ENCODE data around the gene CRHR1.
A peak's percentile ranks its signal among the peaks of the same experiment; 100 is the strongest.
"Not testable (repeated sequence)": the region's sequence is repeated elsewhere in the genome, so short reads cannot be mapped to it uniquely, and the experiment has no call there.

The CRHR1 gene
- 0 to 0.09 (median 0) reads per million in 3 donors for total RNA-seq

DNA sequence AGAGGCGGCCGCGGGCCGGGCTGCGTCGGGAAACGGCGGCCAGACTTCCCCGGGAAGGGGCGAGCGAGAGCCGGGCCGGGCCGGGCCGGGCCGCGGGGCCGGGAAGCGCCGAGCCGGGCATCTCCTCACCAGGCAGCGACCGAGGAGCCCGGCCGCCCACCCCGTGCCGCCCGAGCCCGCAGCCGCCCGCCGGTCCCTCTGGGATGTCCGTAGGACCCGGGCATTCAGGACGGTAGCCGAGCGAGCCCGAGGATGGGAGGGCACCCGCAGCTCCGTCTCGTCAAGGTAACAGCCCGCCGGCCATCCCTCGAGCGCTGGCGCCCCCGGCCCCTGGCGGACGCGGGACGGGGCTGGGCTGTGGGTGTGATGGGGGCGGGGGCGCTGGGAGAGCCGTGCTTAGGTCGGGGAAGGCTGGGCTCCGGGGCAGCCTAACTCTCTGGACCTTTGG, at the start of gene CRHR1:
CRHR1 (plus strand) TSS at position 28 of the 448 bp plus-strand sequence; CDS start at position 253, 225 bp downstream.
- DNase-seq, result no peak
- H3K36me3 ChIP-seq (ENCODE audit: control insufficient read depth, insufficient read depth, low read length), result no peaks in the 10 kb centered on the region
- H3K9me3 ChIP-seq (ENCODE audit: control insufficient read depth, low read length), result no peaks in the 10 kb centered on the region
- peaks cover 23% of the 10 kb centered on the region for H3K27me3 ChIP-seq (replicated peaks; ENCODE audit: control insufficient read depth, insufficient read depth, low read length, poor library complexity, severe bottlenecking)
- H3K4me3 ChIP-seq (ENCODE audit: insufficient read depth, low read depth, low read length, poor library complexity, severe bottlenecking), result peak within 1 kb of the TSS; percentile 71
- H3K27ac ChIP-seq (ENCODE audit: insufficient read depth, low read length, poor library complexity, severe bottlenecking), result no peak within 1 kb of the TSS
- peaks cover 16% of the 10 kb centered on the region for H3K4me1 ChIP-seq (ENCODE audit: control insufficient read depth, insufficient read depth, low read length, poor library complexity, severe bottlenecking)

DNA sequence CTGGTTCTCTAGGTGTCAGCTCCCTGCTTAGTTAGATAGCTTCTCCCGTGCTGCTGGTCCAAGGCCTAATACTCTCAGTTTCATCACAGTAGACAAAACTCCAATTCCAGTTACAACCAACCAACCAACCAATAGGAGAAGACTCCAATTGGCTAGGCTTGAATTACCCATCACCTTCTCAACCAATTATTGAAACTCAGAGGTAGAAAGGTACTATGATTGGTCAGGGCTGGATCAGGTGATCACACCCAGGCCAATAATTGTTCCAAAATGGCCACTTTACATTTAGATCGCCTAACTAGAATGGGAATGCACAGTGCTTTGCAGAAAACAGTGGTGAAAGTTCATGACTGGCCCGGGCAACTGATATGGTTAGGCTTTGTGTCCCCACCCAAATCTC, 49.5 kb upstream of the CRHR1 start:
- Histone ChIP-seq H3K9me3 (ENCODE audit: control insufficient read depth, low read length) (peaks cover 7% of the 10 kb centered on the region), H3K4me3 (ENCODE audit: insufficient read depth, low read depth, low read length, poor library complexity, severe bottlenecking) (no peak overlapping the region), H3K4me1 (ENCODE audit: control insufficient read depth, insufficient read depth, low read length, poor library complexity, severe bottlenecking) (no peaks in the 10 kb centered on the region), H3K27me3 (replicated peaks; ENCODE audit: control insufficient read depth, insufficient read depth, low read length, poor library complexity, severe bottlenecking) (no peaks in the 10 kb centered on the region), H3K36me3 (ENCODE audit: control insufficient read depth, insufficient read depth, low read length) (no peaks in the 10 kb centered on the region), H3K27ac (ENCODE audit: insufficient read depth, low read length, poor library complexity, severe bottlenecking) (no peak overlapping the region)
- no peak for DNase-seq

DNA sequence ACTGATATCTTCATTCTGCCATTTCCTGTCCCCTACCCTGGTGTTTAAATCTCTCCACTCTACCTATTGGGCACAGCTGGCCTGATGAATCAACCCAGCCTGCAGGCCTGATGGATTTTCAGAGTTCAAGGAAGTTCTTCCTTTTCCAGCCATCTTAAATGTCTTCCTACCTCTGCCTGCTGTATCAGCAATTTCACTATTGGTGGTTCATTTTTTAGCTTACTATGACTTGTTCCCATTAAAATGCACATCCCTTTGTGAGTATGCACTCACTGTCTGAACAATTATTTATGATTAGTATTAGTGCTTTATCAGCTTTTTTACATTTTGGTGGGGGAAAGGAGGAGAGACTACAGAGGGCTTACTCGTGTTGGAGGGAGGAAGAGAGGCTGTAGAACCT, 48.6 kb upstream of the CRHR1 start:
- H3K36me3 ChIP-seq (ENCODE audit: control insufficient read depth, insufficient read depth, low read length), result no peaks in the 10 kb centered on the region
- no peaks in the 10 kb centered on the region for H3K27me3 ChIP-seq (replicated peaks; ENCODE audit: control insufficient read depth, insufficient read depth, low read length, poor library complexity, severe bottlenecking)
- no peak overlapping the region for H3K27ac ChIP-seq (ENCODE audit: insufficient read depth, low read length, poor library complexity, severe bottlenecking)
- no peak for DNase-seq
- H3K4me1 ChIP-seq (ENCODE audit: control insufficient read depth, insufficient read depth, low read length, poor library complexity, severe bottlenecking), result no peaks in the 10 kb centered on the region
- H3K4me3 ChIP-seq (ENCODE audit: insufficient read depth, low read depth, low read length, poor library complexity, severe bottlenecking), result no peak overlapping the region
- H3K9me3 ChIP-seq (ENCODE audit: control insufficient read depth, low read length), result peaks cover 7% of the 10 kb centered on the region

DNA sequence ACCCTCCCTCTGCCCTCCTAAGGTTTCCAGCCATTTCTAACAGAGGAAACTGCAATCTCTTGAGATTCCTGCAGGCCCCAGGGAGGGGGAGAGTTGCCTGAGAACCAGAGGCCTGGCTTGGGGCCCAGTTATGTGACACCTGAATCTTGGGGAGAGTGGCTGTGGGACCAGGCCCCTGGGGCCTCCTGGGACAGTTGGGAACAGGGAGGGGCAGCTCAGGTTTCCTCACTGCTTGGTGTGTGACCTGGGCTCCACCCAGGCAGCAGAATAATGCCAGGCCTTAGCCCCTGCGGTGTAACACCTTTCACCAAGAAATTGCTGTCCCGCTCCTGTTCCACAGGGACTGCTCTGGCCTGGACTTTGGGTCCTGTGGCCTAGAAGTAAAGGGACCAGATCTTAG, 44.3 kb upstream of the CRHR1 start:
- H3K4me1 ChIP-seq (ENCODE audit: control insufficient read depth, insufficient read depth, low read length, poor library complexity, severe bottlenecking), result no peaks in the 10 kb centered on the region
- no peaks in the 10 kb centered on the region for H3K9me3 ChIP-seq (ENCODE audit: control insufficient read depth, low read length)
- no peaks in the 10 kb centered on the region for H3K36me3 ChIP-seq (ENCODE audit: control insufficient read depth, insufficient read depth, low read length)
- H3K27me3 ChIP-seq (replicated peaks; ENCODE audit: control insufficient read depth, insufficient read depth, low read length, poor library complexity, severe bottlenecking), result no peaks in the 10 kb centered on the region
- no peak overlapping the region for H3K27ac ChIP-seq (ENCODE audit: insufficient read depth, low read length, poor library complexity, severe bottlenecking)
- no peak for DNase-seq
- no peak overlapping the region for H3K4me3 ChIP-seq (ENCODE audit: insufficient read depth, low read depth, low read length, poor library complexity, severe bottlenecking)

DNA sequence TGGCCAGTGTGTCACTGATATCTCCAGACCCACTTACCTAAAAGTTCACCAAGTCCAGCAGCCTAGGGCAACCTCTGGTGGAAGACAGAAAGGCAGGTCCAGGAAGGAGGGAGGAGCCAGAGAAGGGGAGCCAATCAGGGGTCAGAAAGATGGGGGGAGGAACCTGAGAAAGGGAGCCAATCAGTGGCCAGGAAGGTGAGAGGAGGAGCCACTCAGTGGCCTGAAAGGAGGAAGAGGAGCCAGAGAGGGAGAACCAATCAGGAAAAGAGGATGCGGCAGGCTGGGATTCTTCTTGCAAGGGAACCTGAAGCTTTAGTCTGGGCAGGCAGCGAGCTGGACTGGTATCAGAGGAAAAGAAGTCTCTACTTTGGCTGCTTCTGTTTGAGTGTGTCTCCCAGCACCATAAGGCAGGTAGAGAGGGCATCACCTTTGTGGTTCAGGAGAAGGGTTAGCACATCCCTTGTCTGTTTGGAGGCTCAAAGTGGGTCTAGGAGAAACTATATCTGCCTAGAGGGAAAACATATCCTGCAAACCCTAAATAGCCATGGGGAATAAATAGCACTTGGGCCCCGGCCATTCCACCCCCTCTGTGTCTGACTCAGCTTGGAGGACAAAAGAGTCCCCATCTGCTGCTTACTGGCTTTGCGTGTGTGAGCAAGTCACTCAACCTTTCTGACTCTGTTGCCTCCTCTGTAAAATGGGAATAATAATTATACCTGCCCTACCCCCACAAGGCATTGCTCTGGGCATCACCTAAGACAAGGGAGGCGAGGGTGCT, 43.4 kb upstream of the CRHR1 start:
- Histone ChIP-seq H3K9me3 (ENCODE audit: control insufficient read depth, low read length) (no peaks in the 10 kb centered on the region), H3K27me3 (replicated peaks; ENCODE audit: control insufficient read depth, insufficient read depth, low read length, poor library complexity, severe bottlenecking) (no peaks in the 10 kb centered on the region), H3K4me1 (ENCODE audit: control insufficient read depth, insufficient read depth, low read length, poor library complexity, severe bottlenecking) (no peaks in the 10 kb centered on the region), H3K4me3 (ENCODE audit: insufficient read depth, low read depth, low read length, poor library complexity, severe bottlenecking) (no peak overlapping the region), H3K36me3 (ENCODE audit: control insufficient read depth, insufficient read depth, low read length) (no peaks in the 10 kb centered on the region), H3K27ac (ENCODE audit: insufficient read depth, low read length, poor library complexity, severe bottlenecking) (no peak overlapping the region)
- DNase-seq, result no peak

DNA sequence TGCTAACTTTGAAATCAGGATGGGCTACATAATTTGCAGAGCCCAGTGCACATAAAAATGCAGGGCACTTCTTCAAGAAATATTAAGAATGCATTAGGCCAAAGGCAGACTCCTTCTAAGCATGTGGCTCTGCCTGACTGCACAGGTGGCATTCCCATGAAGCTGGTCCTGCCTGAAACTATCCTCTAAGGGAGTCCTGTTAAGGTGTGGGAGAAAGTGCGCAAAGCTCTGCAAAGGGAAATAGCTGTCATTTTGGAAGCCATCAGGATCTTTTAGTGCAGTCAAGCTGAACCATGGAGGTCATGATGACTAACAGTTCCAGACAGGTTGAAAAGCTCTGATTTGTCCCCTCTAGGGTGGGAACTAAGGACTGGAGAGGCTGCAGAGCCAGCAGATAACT, 41.9 kb upstream of the CRHR1 start:
- Histone ChIP-seq H3K9me3 (ENCODE audit: control insufficient read depth, low read length) (no peaks in the 10 kb centered on the region), H3K4me3 (ENCODE audit: insufficient read depth, low read depth, low read length, poor library complexity, severe bottlenecking) (no peak overlapping the region), H3K36me3 (ENCODE audit: control insufficient read depth, insufficient read depth, low read length) (no peaks in the 10 kb centered on the region), H3K27me3 (replicated peaks; ENCODE audit: control insufficient read depth, insufficient read depth, low read length, poor library complexity, severe bottlenecking) (no peaks in the 10 kb centered on the region), H3K4me1 (ENCODE audit: control insufficient read depth, insufficient read depth, low read length, poor library complexity, severe bottlenecking) (no peaks in the 10 kb centered on the region), H3K27ac (ENCODE audit: insufficient read depth, low read length, poor library complexity, severe bottlenecking) (no peak overlapping the region)
- DNase-seq, result no peak

DNA sequence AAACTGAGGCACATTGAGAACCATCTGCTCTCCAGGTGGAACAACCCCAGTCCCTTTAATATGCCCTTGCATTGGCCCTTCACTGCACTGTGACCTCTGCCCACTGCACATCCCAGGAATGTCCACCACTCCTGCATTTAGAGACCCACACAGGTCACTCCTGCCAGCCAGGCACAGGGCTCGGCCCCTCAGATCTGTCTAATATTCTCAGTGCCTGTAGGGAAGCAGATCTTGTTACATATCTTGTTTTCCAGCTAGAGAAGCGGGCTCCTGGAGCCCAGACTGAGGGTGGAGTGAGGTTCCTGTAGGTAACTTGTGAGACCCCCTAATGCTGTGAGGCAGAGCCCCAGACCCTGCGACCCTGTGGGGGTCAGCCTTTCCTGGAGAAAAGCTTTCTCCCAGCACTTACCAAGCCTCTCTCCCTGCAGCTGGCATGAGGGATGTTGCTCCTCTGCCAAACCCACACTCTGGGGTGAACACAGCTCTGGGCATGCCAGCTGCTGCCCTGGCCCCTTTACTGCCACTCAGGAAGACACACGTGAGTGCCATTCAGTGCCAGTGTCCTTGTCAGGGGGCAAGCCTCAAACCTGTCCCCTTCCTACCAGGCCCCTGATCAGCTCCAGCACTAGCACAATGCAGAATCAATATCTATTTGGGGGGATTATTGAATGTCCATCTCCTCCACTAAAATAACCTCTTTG, 40.3 kb upstream of the CRHR1 start:
- Histone ChIP-seq H3K4me1 (ENCODE audit: control insufficient read depth, insufficient read depth, low read length, poor library complexity, severe bottlenecking) (no peaks in the 10 kb centered on the region), H3K27me3 (replicated peaks; ENCODE audit: control insufficient read depth, insufficient read depth, low read length, poor library complexity, severe bottlenecking) (no peaks in the 10 kb centered on the region), H3K9me3 (ENCODE audit: control insufficient read depth, low read length) (no peaks in the 10 kb centered on the region), H3K4me3 (ENCODE audit: insufficient read depth, low read depth, low read length, poor library complexity, severe bottlenecking) (no peak overlapping the region), H3K36me3 (ENCODE audit: control insufficient read depth, insufficient read depth, low read length) (no peaks in the 10 kb centered on the region), H3K27ac (ENCODE audit: insufficient read depth, low read length, poor library complexity, severe bottlenecking) (no peak overlapping the region)
- DNase-seq, result no peak

DNA sequence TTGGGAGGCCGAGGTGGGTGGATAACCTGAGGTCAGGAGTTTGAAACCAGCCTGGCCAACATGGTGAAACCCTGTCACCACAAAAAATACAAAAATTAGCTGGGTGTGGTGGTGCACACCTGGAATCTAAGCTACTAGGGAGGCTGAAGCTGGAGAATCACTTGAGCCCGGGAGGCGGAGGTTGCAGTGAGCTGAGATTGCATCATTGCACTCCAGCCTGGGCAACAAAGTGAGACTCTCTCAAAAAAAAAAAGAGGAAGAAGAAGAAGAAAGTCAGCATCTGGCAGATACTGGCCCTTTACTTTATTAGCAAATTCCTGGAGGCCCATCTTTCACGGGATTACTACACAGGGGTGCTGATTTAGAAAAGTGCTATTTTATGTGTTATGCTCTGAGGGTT, 39.3 kb upstream of the CRHR1 start:
- not testable (repeated sequence) for H3K4me3 ChIP-seq (ENCODE audit: insufficient read depth, low read depth, low read length, poor library complexity, severe bottlenecking); H3K27me3 ChIP-seq (replicated peaks; ENCODE audit: control insufficient read depth, insufficient read depth, low read length, poor library complexity, severe bottlenecking); H3K27ac ChIP-seq (ENCODE audit: insufficient read depth, low read length, poor library complexity, severe bottlenecking); H3K9me3 ChIP-seq (ENCODE audit: control insufficient read depth, low read length); DNase-seq; H3K4me1 ChIP-seq (ENCODE audit: control insufficient read depth, insufficient read depth, low read length, poor library complexity, severe bottlenecking); H3K36me3 ChIP-seq (ENCODE audit: control insufficient read depth, insufficient read depth, low read length)

DNA sequence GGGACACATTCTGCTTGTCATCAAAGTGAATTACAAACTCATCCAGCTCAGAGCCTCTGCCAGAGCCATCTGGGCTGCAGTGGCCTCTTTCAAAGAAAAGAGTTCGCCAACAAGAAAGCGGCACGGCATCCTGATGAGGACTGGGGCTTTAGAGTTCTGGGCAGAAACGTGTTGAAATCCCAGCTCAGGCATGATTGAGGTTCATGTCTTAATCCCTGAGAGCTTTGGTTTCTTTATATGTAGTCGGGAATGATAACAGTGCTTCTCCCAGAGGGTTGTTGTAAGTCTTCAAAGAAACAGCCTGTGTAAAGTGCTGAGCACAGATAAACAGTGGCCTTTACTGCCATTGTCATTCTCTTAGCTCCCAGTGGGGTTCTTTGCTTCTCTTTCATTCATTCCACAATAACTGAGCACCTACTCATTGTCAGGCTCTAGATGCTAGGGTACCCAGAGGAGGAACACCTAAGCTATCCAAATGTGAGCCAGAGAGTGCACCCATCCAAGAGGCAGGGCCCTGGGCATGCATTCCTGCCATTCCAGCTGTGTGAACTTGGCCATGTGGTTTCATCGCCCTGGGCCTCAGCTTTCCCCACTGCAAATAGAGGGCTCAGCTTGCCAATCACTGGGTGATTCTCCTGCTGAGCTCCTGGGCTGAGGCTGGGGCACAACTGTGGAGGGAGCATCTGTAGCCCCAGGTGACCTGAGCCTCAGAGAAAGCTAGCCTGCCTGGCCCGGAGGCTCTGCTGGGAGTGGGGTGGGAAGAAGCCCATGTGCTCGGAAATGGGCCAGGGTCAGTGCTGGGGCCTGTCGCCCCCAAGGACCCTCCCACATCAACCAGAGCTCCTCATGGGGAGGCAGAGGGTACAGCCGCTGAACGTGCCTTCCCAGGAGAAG, 38.3 kb upstream of the CRHR1 start:
- no peaks in the 10 kb centered on the region for H3K36me3 ChIP-seq (ENCODE audit: control insufficient read depth, insufficient read depth, low read length)
- no peaks in the 10 kb centered on the region for H3K4me1 ChIP-seq (ENCODE audit: control insufficient read depth, insufficient read depth, low read length, poor library complexity, severe bottlenecking)
- no peaks in the 10 kb centered on the region for H3K27me3 ChIP-seq (replicated peaks; ENCODE audit: control insufficient read depth, insufficient read depth, low read length, poor library complexity, severe bottlenecking)
- H3K4me3 ChIP-seq (ENCODE audit: insufficient read depth, low read depth, low read length, poor library complexity, severe bottlenecking), result no peak overlapping the region
- DNase-seq, result no peak
- no peak overlapping the region for H3K27ac ChIP-seq (ENCODE audit: insufficient read depth, low read length, poor library complexity, severe bottlenecking)
- no peaks in the 10 kb centered on the region for H3K9me3 ChIP-seq (ENCODE audit: control insufficient read depth, low read length)
